NB4 (cell line): ENCODE measurements around the gene GPBP1.

Experiments used
- POLR2A ChIP-seq: IDR thresholded peaks from 2 replicates; pipeline ENCODE4 v1.6.1; 2011; ENCODE audit warnings: mild to moderate bottlenecking; ENCODE audit not compliant: insufficient read length; ENCODE audit errors: extremely low read depth
- TF ChIP-seq, protein P1 (sequence below): IDR thresholded peaks from one replicate; pipeline ENCODE4 v1.5.1; 2012; ENCODE audit warnings: low read depth, low read length

DNA sequence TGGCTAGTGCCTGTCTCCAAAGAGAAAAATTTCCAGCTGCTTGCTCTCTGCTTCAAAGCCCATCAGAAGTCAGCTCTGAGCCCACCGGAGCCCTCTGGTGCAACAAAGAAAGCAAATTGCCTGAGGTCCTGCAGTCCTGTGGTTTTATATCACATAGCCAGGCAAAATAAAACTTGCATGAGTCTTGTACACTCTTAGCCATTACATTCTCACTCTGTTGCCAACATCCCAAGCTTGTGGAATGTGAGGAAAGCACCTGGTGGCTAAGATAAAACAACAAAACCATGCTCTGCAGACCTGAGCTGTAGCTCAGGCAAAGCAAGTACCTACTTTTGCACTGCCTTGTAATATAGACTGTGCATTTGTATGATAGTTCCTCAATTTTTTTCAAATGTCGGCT, 133.7 kb downstream of the GPBP1 start:
- TF ChIP-seq, protein P1, sequence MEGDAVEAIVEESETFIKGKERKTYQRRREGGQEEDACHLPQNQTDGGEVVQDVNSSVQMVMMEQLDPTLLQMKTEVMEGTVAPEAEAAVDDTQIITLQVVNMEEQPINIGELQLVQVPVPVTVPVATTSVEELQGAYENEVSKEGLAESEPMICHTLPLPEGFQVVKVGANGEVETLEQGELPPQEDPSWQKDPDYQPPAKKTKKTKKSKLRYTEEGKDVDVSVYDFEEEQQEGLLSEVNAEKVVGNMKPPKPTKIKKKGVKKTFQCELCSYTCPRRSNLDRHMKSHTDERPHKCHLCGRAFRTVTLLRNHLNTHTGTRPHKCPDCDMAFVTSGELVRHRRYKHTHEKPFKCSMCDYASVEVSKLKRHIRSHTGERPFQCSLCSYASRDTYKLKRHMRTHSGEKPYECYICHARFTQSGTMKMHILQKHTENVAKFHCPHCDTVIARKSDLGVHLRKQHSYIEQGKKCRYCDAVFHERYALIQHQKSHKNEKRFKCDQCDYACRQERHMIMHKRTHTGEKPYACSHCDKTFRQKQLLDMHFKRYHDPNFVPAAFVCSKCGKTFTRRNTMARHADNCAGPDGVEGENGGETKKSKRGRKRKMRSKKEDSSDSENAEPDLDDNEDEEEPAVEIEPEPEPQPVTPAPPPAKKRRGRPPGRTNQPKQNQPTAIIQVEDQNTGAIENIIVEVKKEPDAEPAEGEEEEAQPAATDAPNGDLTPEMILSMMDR: no peak
- no peak for TF ChIP-seq POLR2A
